Brain microvascular endothelial cell (primary cell): ENCODE results near the gene KIRREL3.
"Not testable (repeated sequence)": the region's sequence is repeated elsewhere in the genome, so short reads cannot be mapped to it uniquely, and the experiment has no call there.

Source experiments
- DNase-seq: peaks from one replicate; pipeline ENCODE4 v3.0.0-alpha.2; 2020
- H3K27ac ChIP-seq: fragments of 250-450 bp; sonication (Bioruptor Pico); 2 replicates; pipeline ENCODE4 v1.5.1; 2020; ENCODE audit warnings: mild to moderate bottlenecking, moderate library complexity
- H3K27me3 ChIP-seq: fragments of 250-450 bp; sonication (Bioruptor Pico); replicated peaks from 2 replicates; pipeline ENCODE4 v1.5.1; 2020; ENCODE audit warnings: mild to moderate bottlenecking
- H3K36me3 ChIP-seq: fragments of 250-450 bp; sonication (Bioruptor Pico); replicated peaks from 2 replicates; pipeline ENCODE4 v1.5.1; 2020; ENCODE audit warnings: mild to moderate bottlenecking
- H3K4me3 ChIP-seq: 2 replicates; pipeline ENCODE4 v1.5.1; 2011; ENCODE audit warnings: low read depth, mild to moderate bottlenecking, control low read depth, low read length, moderate library complexity
- in situ Hi-C: cut with HindIII; loops from 2 replicates; pipeline ENCODE4 v1.10.0; 2017; ENCODE audit warnings: low sequenced_read_pairs, low pct_ligation_motif_present
- TF ChIP-seq, protein P1 (sequence below): IDR thresholded peaks from 2 replicates; pipeline ENCODE4 v1.5.1; 2011; ENCODE audit warnings: low read depth, mild to moderate bottlenecking, moderate library complexity, low read length, control low read depth, inconsistent platforms; ENCODE audit errors: missing control alignments

KIRREL3 gene

DNA sequence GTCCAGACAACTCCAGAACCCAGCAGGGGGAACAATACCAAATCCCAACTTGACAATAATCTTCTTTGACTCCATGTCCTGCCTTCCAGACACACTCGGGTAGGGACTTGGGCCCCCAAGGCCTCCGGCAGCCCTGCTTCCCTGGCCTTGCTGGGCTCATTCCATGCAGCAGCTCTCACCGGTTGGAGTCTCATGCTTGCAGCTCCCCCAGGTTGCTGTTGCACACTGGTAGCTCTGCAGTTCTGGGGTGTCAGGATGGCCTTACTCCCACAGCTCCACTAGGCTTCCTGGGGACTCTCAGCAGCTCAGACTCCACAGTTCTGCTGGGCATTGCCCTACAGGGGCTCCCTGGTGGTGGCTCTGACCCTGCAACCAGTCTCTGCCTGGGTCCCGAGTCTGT, 602.3 kb downstream of the KIRREL3 start:
- no peak overlapping the region for H3K4me3 ChIP-seq
- H3K27ac ChIP-seq, result no peak overlapping the region
- no peak for DNase-seq
- TF ChIP-seq, protein P1, sequence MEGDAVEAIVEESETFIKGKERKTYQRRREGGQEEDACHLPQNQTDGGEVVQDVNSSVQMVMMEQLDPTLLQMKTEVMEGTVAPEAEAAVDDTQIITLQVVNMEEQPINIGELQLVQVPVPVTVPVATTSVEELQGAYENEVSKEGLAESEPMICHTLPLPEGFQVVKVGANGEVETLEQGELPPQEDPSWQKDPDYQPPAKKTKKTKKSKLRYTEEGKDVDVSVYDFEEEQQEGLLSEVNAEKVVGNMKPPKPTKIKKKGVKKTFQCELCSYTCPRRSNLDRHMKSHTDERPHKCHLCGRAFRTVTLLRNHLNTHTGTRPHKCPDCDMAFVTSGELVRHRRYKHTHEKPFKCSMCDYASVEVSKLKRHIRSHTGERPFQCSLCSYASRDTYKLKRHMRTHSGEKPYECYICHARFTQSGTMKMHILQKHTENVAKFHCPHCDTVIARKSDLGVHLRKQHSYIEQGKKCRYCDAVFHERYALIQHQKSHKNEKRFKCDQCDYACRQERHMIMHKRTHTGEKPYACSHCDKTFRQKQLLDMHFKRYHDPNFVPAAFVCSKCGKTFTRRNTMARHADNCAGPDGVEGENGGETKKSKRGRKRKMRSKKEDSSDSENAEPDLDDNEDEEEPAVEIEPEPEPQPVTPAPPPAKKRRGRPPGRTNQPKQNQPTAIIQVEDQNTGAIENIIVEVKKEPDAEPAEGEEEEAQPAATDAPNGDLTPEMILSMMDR, result no peak
- no peaks in the 10 kb centered on the region for H3K27me3 ChIP-seq
- in situ Hi-C loops, result no loop called here
- H3K36me3 ChIP-seq, result no peaks in the 10 kb centered on the region

DNA sequence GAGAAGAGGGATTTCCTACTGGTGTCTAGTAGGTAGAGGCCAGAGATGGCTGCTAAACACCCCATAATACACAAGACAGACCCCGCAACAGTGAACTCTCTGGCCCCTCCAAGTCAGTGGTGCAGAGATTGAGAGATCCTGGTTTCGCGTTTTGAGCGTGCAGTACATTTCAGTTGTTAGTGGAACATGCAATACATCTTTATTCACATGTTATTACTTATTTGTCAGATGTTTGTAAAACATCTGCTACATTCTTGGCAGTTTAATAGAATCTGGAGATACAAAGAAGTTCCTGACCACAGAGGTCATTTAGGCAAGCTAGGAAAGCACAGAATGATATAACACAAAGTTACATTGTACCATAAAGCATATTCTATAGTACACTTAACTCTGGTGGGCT, 603.6 kb downstream of the KIRREL3 start:
- no peaks in the 10 kb centered on the region for H3K36me3 ChIP-seq
- no peak overlapping the region for H3K27ac ChIP-seq
- in situ Hi-C loops, result no loop called here
- TF ChIP-seq, protein P1, result no peak
- H3K4me3 ChIP-seq, result no peak overlapping the region
- no peak for DNase-seq
- no peaks in the 10 kb centered on the region for H3K27me3 ChIP-seq

DNA sequence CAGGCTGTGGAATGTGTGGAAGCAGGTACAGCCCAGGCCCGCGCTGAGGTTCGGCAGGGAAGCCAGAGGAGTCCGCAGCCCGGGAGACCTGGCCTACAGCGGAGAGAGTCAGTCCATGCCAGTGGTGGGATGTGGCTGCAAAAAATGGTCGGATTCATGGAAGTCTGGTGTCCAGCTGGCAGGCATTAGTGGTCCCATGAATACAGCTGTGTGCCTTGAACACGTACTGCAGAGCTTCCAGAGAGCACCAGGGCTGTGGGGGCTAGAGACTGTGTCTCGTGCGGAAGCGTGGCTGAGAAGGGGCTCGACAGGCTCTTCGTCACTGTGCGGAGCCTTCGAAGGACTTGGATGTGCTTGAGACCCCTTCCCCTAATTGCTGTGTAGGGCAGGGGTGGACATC, 604.3 kb downstream of the KIRREL3 start:
- H3K36me3 ChIP-seq, H3K4me3 ChIP-seq, DNase-seq, in situ Hi-C loops, H3K27me3 ChIP-seq, H3K27ac ChIP-seq: not testable (repeated sequence)

DNA sequence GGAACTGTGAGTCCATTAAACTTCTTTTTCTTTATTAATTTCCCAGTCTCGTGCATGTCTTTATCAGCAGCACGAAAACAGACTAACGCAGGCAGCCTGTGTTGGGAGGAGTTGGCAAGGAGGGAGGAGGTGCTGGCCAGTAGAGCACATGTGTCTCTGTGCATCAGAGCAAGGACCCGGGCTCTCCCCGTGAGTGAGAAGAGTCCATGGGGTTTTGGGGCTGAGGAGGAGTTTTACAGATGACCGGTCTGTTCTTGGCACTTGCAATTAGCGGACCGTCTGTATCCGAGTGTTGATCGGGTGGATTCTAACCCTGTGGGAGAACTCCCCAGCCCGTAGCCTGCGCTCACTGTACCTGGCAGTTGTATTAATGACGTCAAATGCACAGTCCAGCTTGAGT, 604.8 kb downstream of the KIRREL3 start:
- H3K27ac ChIP-seq, H3K36me3 ChIP-seq, H3K27me3 ChIP-seq, H3K4me3 ChIP-seq, in situ Hi-C loops, DNase-seq: not testable (repeated sequence)

DNA sequence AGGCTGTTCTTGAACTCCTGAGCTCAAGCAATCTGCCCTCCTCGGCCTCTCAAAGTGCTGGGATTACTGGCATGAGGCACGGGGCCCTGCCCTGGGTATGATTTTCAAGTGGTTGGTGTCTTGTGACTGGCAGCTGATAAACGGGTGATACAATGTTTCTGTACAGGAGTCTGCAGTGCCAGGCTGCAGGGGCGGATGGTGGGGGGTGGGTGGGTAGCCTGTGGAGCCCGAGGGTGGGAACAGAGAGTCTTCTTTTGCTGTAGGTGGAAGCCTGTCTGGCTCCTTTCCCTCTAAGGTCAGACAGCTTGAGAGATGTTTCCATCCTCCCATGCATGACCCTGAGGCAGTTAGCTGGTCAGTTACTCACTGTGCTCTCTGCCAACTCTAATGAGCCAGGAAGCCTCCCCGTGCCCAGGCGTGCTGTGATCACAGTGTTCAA, 605.9 kb downstream of the KIRREL3 start:
- H3K36me3 ChIP-seq, H3K27me3 ChIP-seq, H3K27ac ChIP-seq, DNase-seq, in situ Hi-C loops, H3K4me3 ChIP-seq: not testable (repeated sequence)

DNA sequence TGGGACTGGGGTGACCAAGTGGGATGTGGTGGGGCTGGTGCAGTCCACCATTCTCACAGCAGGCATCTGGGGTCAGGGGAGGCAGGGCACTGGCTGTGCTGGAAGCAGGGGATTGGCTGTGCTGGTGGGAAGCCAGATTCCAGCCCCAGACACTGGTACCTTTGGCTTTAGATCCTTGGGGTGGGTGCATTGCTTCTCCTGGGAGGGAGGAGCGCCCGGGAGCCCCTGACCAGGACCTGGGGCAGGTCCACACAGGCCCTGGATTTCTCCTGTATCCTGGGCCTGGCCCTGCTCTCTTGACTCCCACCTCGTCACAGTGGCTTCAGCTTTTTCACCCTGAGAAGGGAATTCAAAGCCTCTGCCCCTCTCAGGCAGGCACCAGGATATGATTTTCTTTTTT, 606.5 kb downstream of the KIRREL3 start:
- Histone ChIP-seq H3K36me3 (no peaks in the 10 kb centered on the region), H3K27me3 (no peaks in the 10 kb centered on the region), H3K4me3 (no peak overlapping the region), H3K27ac (no peak overlapping the region)
- in situ Hi-C loops, result no loop called here
- DNase-seq, result no peak
- TF ChIP-seq, protein P1, result no peak

DNA sequence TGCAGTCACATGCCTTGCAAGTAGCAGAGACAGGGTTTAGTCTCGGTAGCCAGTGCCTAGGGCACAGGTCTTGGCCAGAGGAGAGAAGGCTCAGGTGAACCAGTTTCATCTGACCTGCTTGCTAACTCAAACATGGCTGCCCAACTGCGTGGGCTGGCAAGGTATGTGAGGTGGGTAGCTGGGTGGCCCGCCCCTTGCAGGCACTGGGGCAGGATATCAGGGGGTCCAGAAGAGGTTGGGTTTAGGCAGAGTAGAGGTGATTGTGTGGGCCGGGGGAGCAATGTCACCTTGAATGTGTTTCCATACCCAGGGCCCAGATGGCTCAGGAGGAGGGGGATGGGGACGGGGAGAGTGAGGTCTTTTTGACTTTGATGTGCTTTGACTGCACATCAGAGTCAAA, 607.4 kb downstream of the KIRREL3 start:
- H3K4me3 ChIP-seq, result no peak overlapping the region
- in situ Hi-C loops, result no loop called here
- H3K27me3 ChIP-seq, result no peaks in the 10 kb centered on the region
- no peak for DNase-seq
- H3K36me3 ChIP-seq, result no peaks in the 10 kb centered on the region
- no peak overlapping the region for H3K27ac ChIP-seq
- TF ChIP-seq, protein P1, result no peak

DNA sequence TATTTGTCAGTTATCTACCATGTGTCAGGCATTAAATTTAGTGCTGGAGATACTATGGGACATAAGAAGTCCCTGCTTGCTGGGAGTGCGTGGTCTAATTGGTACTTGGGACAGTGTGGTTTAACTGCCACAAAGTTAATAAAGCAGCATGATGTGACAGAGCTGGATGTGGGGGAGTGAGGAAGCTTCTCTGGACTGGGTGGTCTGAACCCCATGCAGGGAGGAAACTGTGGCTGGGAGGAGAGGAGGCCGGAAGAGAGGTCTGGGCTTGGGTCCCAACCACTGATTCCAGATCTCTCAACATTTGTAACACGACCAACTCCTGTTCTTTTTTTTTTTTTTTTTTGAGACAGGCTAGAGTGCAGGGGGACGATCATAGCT, 607.9 kb downstream of the KIRREL3 start:
- no peak overlapping the region for H3K4me3 ChIP-seq
- in situ Hi-C loops, result no loop called here
- DNase-seq, result no peak
- no peak overlapping the region for H3K27ac ChIP-seq
- no peaks in the 10 kb centered on the region for H3K36me3 ChIP-seq
- no peaks in the 10 kb centered on the region for H3K27me3 ChIP-seq
- TF ChIP-seq, protein P1, result no peak
